ENCODE measurements around the gene CENPH. TPM values are rescaled to one million over a fixed set of nuclear protein-coding genes. Genes with fewer than 3 reads are reported as not detected.
"Not testable (repeated sequence)": the region's sequence is repeated elsewhere in the genome, so short reads cannot be mapped to it uniquely, and the experiment has no call there.

Gene CENPH
- total RNA-seq, 4 donors from 2014 or later, result 4.8 to 10.4 (median 9.0) TPM

GRCh38 chr5:69230181-69230580 lies 40.8 kb downstream of the CENPH start:
- intact Hi-C loops (cut with DNase I), result no loop called here
- Histone ChIP-seq H3K4me1 (peaks cover 0 to 33% (median 0%) of the 10 kb centered on the region in 3 donors), H3K27ac (peak overlapping the region in 2 of 4 donors; percentile 16 to 35), H3K9me3 (no peaks in the 10 kb centered on the region), H3K27me3 (no peaks in the 10 kb centered on the region), H3K36me3 (peaks cover 0 to 53% (median 6%) of the 10 kb centered on the region in 3 donors), H3K4me3 (no peak overlapping the region)
- DNase-seq, result no peak
- no peak for TF ChIP-seq CTCF (IDR thresholded peaks at IDR 0.05)
- TF ChIP-seq POLR2A (IDR thresholded peaks at IDR 0.05), result no peak
- no CpG with 5 or more reads among the region's 2 CpGs for WGBS, 2 donors

- Histone ChIP-seq H3K4me1 (peaks cover 7 to 44% (median 9%) of the 10 kb centered on the region in 3 donors), H3K9me3 (no peaks in the 10 kb centered on the region), H3K36me3 (peaks cover 0 to 42% (median 6%) of the 10 kb centered on the region in 3 donors), H3K27ac (peak overlapping the region in 1 of 4 donors; percentile 5), H3K4me3 (no peak overlapping the region), H3K27me3 (no peaks in the 10 kb centered on the region)
- 81 to 87% methylated on average over 6 of the region's 6 CpGs for WGBS, 2 donors
- DNase-seq, result no peak
- intact Hi-C loops (cut with DNase I), result no loop called here
- no peak for TF ChIP-seq POLR2A (IDR thresholded peaks at IDR 0.05)
- TF ChIP-seq CTCF (IDR thresholded peaks at IDR 0.05), result no peak
Measured at GRCh38 chr5:69231281-69231680, 41.9 kb downstream of the CENPH start.

- intact Hi-C loops (cut with DNase I), result no loop called here
- DNase-seq, result no peak
- H3K27ac ChIP-seq, result peak overlapping the region in 1 of 4 donors; percentile 5
- no peak overlapping the region for H3K4me3 ChIP-seq
- no peaks in the 10 kb centered on the region for H3K9me3 ChIP-seq
- 24 to 67% methylated on average over 2 of the region's 2 CpGs for WGBS, 2 donors
- peaks cover 0 to 36% (median 6%) of the 10 kb centered on the region in 3 donors for H3K36me3 ChIP-seq
- H3K4me1 ChIP-seq, result peaks cover 11 to 50% (median 13%) of the 10 kb centered on the region in 3 donors
- no peaks in the 10 kb centered on the region for H3K27me3 ChIP-seq
- no peak for TF ChIP-seq POLR2A (IDR thresholded peaks at IDR 0.05)
- no peak for TF ChIP-seq CTCF (IDR thresholded peaks at IDR 0.05)
Measured at GRCh38 chr5:69231851-69232250, 42.5 kb downstream of the CENPH start.

GRCh38 chr5:69234457-69235268 lies 45.3 kb downstream of the CENPH start, which contains the start of gene CDK7:
TSS of gene CDK7 (plus strand) at chr5:69234886. CDS start at chr5:69234976, 90 bp downstream.
- H3K9me3 ChIP-seq, result no peaks in the 10 kb centered on the region
- WGBS, 2 donors, result 0 to 2% methylated on average over 19 to 39 of the region's 49 CpGs
- H3K27ac ChIP-seq, result peak within 1 kb of the TSS; percentile 88 to 96 (median 90)
- TF ChIP-seq CTCF (IDR thresholded peaks at IDR 0.05) (peak in 1 of 6 experiments; percentile 11), POLR2A (IDR thresholded peaks at IDR 0.05) (peak in 3 of 4 donors; percentile 33 to 63 (median 54))
- peaks cover 0 to 18% (median 3%) of the 10 kb centered on the region in 3 donors for H3K36me3 ChIP-seq
- H3K27me3 ChIP-seq, result no peaks in the 10 kb centered on the region
- intact Hi-C loops (cut with DNase I), result no loop called here
- H3K4me1 ChIP-seq, result peaks cover 13 to 78% (median 23%) of the 10 kb centered on the region in 3 donors
- DNase-seq, result peak; percentile 78
- peak within 1 kb of the TSS; percentile 68 to 96 (median 80) for H3K4me3 ChIP-seq

GRCh38 chr5:69236733-69237132 lies 47.4 kb downstream of the CENPH start:
- H3K27me3 ChIP-seq; H3K9me3 ChIP-seq; DNase-seq; intact Hi-C loops (cut with DNase I): not testable (repeated sequence)
- WGBS, 2 donors, result 73 to 76% methylated on average over 9 of the region's 9 CpGs
- peak overlapping the region in 1 of 4 donors; percentile 71 for H3K4me3 ChIP-seq
- peaks cover 3 to 31% (median 8%) of the 10 kb centered on the region in 3 donors for H3K36me3 ChIP-seq
- peaks cover 13 to 62% (median 23%) of the 10 kb centered on the region in 3 donors for H3K4me1 ChIP-seq
- H3K27ac ChIP-seq, result peak overlapping the region in 2 of 4 donors; percentile 90 to 96

All from esophagus squamous epithelium (tissue), 5 donors.